Stimulated activated CD8-positive, alpha-beta memory T cell treated with anti-CD3 and anti-CD28 coated beads, Interleukin-7, amount 100 ng/mL, for 48 hours (primary cell): ENCODE results near the gene ZSCAN16.

Experiments used
- DNase-seq, 2 donors: peaks; one replicate each; pipeline ENCODE4 v3.0.0-alpha.2; 2020; ENCODE audit warnings: low read depth in 1 of 2; ENCODE audit errors: extremely low read depth in 1 of 2

Gene ZSCAN16

DNA sequence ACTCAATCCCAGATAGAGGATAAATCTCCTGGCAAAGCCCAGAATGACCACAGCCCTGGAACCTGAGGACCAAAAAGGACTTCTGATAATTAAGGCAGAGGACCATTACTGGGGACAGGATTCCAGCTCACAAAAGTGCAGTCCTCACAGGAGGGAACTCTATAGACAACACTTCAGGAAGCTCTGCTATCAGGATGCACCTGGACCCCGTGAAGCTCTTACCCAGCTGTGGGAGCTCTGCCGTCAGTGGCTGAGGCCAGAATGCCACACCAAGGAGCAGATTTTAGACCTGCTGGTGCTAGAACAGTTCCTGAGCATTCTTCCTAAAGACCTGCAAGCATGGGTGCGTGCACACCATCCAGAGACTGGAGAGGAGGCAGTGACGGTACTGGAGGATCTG is 992 bp downstream of the ZSCAN16 start:
- DNase-seq: no peak

DNA sequence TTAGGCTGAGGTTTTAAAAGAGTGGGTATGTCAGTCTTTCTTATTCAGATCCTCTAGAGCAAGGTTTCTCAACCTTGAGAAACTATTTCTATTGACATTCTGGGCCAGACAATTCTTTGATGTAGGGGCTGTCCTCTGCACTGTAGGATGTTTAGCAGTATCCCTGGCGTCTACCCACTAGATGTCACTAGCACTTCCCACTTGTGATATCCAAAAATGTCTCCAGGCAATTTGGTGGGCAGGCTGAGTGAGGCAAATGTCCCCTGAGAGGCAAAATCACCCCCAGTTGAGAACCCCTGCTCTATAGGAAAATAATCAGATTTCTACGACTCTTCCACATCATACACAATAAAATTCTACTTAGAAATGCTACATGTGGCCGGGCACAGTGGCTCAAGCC is 9.6 kb downstream of the ZSCAN16 start:
- DNase-seq: no peak

DNA sequence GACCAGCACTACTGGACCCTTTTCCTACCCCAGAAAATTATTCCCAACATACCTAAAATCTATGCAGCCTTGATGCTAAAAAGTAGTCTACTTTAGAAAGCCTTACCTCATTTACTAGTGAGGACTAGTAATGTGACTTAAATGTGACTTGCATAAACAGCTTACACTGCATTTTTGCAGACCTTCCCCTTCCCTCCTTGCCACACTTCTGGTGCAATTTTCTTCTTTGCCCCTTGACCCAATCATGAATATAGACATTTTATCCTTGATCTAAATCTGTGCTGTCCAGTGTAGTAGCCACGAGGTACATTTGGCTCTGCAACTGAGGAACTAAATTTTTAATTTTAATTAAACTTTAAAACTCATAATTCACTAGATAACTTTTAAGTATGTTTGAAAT is 10.3 kb downstream of the ZSCAN16 start:
- DNase-seq: no peak

DNA sequence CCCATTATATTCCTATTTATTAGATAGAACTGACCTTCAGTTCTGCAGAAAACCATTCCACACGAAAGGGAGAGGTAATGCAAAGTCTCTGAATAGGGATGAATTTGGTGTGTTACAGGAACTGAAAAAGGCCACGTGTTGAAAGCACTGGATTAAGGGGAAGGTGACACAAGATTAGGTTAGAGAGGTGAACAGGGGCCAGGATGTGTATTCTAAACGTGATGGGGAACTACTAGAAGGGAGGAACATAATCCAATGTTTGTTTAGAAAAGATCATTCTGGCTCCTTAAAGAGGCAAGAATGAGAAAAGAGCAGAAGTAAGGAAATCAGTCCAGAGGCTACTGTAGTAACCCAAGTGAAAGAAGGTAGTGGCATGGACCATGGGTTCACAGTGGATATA is 11.0 kb downstream of the ZSCAN16 start:
- no peak for DNase-seq

DNA sequence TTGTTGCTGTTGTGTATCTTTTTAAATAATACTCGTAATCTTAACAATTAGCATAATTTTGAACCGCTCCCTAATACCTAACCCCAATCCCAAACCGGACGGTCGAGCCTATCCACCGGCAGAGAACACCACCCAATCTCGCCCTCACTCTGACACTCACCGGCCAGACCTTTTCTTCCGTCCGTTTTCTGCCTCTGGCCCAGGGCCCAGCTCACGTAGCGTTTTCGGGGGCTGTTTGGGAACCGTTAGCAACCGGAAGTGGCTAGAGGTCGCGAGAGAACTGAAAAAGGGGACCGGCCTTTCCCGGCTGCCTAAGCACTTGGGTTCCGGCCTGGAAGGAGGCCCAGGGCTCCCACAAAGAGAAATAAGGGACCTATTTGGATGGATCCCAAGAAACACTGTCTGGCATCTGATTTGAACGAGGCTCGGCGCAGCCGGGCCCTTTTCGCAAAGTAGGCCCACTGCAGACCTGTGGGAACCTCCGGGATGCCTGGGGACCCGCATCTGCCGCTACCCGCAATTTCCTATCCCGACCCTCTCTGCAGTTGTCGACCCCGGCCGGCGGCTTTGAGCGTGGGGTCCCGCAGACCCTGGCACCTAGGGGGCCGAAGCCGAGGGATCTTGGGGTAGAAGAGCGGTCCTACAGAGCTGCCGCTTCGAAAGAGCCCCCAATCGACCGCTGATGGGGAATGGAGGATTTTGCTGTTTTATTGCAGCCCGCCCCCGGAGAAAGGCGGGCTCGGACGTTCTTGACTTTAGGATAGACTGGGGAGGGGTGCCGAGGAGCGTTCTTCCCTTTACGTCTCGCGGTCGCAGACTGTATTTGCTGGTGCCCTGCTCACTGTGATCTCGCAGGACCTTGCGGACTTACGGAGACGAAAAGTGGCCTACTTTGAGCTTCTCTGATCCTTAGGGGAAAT is 12.4 kb downstream of the ZSCAN16 start:
- DNase-seq: peak; percentile 51 to 72

GRCh38 chr6:28137505-28137981 is 13.1 kb downstream of the ZSCAN16 start:
- no peak for DNase-seq

- no peak for DNase-seq
Measured at GRCh38 chr6:28139860-28140543, 15.6 kb downstream of the ZSCAN16 start.

DNA sequence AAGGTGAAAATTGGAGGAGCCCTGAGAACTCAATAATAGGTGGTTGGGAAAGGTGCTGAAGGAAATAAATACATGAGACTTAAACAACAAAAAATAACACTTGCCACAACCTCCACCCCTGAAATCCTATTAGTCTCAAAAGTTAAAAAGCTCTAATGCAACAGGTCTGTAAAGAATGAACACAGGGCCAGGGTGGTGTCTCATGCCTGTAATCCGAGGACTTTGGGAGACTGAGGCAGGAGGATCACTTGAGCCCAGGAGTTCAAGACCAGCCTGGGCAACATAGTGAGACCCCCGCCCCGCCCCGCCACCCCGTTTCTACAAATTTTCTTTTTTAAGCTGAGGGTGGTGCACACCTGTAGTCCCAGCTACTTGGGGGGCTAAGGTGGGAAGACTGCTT is 16.2 kb downstream of the ZSCAN16 start:
- no peak for DNase-seq

- peak; percentile 66 to 82 for DNase-seq
Measured at GRCh38 chr6:28141500-28142329, 17.3 kb downstream of the ZSCAN16 start, which contains the start of gene ZKSCAN8. ZKSCAN8 (plus strand) TSS chr6:28141883; CDS start chr6:28148408, 6,525 bp downstream.

DNA sequence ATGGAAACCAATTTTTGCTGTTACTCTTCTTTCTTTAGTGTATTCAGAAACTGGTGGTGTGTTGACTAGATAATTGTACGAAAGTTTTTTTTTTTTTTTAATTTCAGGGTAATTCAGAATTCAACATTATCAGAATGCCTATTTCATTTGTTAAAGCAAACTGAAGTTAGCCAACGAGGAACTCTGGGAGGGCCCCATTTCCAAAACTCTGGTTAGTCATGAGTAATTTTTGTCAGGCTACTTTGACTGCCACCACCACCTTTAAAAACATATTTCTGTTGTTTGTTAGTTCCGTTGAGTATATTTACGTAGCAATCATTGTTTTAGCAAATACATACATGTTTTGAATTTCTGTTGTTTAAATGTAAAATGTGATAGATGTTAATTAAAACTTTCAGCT is 18.0 kb downstream of the ZSCAN16 start:
- DNase-seq: no peak

GRCh38 chr6:28145231-28145630 is 20.8 kb downstream of the ZSCAN16 start:
- DNase-seq: no peak

- no peak for DNase-seq
Measured at GRCh38 chr6:28152531-28152930, 28.1 kb downstream of the ZSCAN16 start.

DNA sequence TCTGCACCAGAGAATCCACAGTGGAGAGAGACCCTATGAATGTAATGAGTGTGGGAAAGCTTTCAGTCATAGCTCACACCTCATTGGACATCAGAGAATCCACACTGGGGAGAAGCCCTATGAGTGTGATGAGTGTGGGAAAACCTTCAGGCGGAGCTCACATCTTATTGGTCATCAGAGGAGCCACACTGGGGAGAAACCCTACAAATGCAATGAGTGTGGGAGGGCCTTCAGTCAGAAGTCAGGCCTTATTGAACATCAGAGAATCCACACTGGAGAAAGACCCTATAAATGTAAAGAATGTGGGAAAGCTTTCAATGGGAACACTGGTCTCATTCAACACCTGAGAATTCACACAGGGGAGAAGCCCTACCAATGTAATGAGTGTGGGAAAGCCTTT is 29.1 kb downstream of the ZSCAN16 start:
- no peak for DNase-seq

- DNase-seq: no peak
Measured at GRCh38 chr6:28154357-28154756, 29.9 kb downstream of the ZSCAN16 start.

- no peak for DNase-seq
Measured at GRCh38 chr6:28158318-28158717, 33.9 kb downstream of the ZSCAN16 start.

DNA sequence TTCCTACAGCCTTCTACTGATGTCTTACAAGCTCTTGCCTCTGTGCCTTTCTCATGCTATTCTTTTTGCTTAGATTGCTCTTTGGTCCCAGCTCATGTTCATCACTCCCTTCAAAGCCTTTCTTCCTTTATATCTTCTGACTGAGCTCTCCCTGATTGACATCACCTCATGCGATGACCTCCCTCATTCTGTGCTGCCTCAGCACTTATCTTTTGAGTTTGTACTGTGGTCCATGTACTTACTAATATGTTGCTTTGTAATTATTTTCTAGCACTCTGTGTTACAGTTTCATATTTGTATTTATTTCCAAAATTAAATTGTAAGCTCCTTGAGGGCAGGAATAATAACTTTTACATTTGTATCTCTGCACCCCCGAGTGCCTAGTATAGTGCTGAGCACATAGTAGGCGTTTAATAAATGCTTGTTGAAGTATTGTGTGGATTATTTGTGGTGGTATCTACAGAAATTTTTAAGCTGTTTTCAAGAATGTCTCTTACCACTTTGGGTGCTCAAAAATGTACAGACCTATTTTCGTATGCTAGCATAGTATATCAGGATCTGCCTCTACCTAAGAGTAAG is 34.7 kb downstream of the ZSCAN16 start:
- no peak for DNase-seq

DNA sequence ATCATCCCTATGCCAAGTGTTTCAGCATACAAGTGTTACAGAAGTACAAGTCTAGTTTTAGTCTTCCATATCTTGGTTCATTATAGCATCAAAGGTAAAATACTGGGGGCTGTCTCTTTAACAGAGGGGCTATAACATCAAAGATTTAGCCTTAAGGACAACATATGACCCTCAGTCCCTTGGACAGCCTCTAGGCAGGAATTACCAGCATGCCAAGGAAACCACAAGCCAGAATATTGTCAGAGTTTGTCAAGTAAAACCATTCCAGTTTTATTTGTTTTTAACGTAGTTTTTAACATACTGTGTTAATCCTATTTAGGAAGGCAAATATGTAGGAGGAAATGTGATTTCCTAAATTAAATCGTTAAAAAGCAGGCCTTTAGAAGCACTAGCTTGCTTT is 35.8 kb downstream of the ZSCAN16 start:
- DNase-seq: no peak

DNA sequence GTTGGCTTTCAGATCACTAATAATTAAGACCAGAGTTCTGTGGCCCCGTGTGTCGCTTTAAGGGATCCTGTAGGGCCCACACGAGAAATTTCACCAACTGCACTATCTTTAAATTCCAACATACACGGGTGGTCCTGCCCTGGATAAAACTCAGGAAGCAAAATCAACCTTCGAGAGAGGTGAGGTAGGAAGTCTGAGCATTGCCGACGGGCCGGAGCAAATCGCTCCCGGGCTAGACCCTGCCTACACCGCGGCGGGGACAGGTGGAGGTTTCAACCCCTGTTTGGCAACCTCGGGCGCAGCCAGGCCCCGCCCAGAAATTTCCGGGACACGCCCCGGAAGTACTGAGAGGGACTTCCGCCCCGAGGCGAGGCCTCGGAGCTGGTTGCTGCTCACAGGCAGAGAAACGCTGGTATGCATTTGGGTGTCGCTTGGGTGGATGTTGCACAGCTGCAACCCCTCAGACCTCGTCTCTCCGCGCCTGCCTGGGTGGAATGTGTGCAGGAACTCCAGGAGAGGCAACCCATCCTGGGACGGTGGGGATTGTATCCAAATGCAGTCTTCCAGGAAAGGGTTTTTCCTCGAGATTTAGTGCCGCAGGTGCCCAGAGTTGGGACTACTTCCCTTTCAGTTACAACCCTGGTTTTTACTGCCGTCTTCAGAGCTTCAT is 37.1 kb downstream of the ZSCAN16 start:
- peak; percentile 66 to 79 for DNase-seq

DNA sequence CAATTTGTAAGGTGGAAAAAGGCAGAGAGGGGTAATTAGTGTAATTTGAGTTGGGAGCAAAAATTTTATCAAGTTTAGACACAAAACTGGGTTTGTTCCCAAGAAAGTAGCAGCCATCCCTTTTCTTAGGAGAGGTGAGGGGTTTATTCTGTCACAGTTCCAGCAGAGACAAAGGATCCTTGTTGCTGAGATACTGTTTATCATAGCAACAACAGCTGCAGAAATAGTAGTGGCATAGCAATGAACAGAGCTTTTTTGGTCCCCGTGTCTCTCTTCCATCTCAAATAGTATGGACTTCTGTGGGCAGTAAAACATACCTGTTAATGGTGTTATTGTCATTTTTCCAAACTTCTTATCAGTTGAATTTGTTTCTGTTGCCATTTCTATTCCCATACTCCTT is 41.2 kb downstream of the ZSCAN16 start:
- DNase-seq: no peak

DNA sequence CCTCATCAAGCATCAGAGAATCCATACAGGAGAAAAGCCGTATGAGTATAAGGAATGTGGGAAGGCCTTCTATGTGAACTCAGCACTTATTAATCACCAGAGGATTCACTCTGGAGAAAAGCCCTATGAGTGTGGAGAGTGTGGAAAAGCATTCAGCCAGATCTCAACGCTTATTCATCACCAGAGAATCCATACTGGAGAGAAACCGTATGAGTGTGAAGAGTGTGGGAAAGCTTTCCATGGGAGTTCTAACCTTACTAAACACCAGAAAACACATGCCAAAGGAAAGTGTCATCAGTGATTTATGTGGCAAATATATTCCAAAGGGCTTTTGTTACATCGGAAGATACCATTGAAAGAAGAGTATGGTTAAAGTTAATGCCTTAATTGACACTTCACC is 42.7 kb downstream of the ZSCAN16 start:
- no peak for DNase-seq
